GM19395 (cell line): ENCODE results near the gene TOP3B.

ENCODE experiments used
- ATAC-seq: cut with Tn5 transposase; IDR thresholded peaks from one replicate; pipeline ENCODE4 v1.9.1; 2021; ENCODE audit warnings: mild to moderate bottlenecking, moderate library complexity; ENCODE audit not compliant: unreplicated experiment

Gene TOP3B

DNA sequence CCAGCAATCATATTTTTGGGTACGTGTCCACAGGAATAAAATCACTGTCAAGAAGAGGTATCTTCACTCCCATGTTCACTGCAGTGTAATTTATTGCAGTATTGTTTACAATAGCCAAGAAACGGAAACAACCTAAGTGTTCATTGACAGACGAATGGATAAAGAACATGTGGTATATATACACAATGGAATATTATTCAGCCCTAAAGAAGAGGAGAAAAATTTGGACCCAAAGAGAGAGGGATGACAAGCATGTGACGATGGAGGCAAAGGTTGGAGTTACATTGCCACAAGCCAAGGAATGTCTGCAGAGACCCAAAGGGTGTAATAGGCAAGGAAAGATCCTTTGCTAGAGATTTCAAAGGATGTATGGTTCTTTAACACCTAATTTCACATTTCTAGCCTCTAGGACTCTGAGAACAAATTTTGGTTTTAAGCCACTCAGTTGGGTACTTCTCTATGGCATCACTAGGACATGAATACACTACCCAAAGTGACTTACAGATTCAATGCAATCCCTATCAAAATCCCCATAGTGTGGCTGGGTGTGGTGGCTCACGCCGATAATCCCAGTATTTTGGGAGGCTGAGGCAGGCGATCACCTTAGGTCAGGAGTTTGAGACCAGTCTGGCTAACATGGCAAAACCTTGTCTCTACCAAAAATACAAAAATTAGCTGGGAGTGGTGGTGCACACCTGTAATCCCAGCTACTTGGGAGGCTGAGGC, 31.1 kb upstream of the TOP3B start:
- ATAC-seq, result no peak

- ATAC-seq, result no peak
Measured at GRCh38 chr22:22011964-22012363, 29.4 kb upstream of the TOP3B start.

DNA sequence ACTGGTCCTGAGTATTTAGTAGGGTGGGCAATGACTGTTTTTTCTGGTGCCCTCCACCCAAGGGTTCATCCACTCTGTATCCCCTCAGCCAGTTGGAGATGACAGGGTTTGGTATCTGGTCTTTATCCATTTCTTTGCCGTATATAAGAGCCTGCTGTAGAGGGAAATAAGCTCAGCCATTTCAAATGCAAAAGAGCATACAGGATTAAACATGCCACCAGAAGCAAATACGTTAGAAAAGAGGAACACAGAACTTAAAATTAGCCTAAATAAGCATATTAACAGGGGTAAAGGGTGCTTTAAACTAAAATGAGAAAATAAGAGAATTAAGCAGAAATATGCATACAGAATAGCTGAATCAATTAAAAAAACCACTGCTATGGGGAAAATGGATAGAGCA, 27.8 kb upstream of the TOP3B start:
- ATAC-seq, result no peak

DNA sequence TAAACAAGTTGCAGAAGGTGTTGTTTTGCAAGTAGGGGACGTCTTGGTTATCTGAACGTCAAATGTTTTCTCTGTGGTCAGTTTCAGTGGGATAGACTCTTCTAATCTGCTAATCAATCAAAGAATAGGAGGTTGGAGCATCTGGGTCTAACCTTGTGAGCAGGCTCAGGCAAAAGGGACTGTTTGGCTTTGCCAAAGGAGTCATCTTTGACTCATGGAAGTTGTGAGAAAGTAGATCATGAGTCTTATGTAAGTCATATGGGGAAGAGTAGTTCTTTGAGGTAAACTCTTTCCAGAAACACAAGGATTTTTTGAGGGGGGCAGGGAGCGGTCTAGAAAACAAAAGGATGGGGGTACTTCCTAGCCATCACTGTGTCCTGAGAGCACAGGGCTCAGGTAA, 27.1 kb upstream of the TOP3B start:
- ATAC-seq, result no peak

DNA sequence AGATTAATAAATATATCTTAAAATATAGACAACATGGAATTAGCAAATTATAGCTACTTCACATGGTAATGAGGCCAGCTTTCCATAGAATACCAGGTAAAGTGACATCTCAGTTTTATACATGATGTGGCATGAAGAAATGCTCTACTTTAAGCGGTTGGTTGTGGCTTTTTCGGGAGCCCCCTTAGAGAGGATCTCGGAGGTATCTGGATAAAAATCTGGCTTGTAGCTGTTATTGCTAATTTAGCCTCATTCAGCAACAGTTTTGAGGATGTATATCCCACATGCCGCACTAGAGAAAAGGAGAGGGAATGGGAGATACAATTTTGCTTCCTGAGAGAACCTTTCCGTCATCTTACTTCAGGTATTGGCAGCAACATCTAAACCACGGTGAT, 24.0 kb upstream of the TOP3B start:
- ATAC-seq, result no peak

DNA sequence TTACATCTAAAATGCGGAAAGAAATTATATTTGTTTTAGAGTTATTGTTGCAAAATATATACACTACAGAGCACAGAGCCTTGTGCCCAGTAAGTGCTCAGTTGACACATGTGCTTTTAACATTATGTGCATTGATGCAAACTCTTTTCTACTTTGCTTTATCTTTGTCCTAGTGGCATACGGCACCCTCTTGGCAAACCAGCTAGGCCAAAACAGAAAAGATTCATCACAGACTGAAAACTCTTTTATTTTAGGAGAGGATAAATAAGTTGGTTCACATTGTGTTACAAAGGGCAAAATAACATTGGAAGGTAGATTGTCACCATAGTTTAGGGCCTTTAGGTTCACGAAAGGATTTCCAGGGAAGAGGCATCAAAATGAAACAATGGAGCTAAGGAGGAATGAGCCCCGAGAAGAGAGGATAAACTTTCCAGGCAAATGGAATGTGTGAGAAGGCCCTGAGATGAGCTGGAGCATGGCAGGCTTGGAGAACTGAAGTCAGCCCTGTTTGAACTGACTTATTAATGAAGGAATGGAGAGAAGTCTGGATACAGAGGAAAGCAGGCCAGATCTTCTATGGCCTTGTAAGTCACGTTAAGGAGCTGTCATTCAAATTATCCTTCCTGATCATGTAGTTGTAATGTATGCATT, 23.5 kb upstream of the TOP3B start:
- no peak for ATAC-seq

- ATAC-seq, result no peak
Measured at GRCh38 chr22:22003233-22003632, 20.6 kb upstream of the TOP3B start.

GRCh38 chr22:22002526-22003055, 20.0 kb upstream of the TOP3B start:
- ATAC-seq, result no peak

GRCh38 chr22:22001664-22002525, 19.3 kb upstream of the TOP3B start:
- ATAC-seq, result no peak

DNA sequence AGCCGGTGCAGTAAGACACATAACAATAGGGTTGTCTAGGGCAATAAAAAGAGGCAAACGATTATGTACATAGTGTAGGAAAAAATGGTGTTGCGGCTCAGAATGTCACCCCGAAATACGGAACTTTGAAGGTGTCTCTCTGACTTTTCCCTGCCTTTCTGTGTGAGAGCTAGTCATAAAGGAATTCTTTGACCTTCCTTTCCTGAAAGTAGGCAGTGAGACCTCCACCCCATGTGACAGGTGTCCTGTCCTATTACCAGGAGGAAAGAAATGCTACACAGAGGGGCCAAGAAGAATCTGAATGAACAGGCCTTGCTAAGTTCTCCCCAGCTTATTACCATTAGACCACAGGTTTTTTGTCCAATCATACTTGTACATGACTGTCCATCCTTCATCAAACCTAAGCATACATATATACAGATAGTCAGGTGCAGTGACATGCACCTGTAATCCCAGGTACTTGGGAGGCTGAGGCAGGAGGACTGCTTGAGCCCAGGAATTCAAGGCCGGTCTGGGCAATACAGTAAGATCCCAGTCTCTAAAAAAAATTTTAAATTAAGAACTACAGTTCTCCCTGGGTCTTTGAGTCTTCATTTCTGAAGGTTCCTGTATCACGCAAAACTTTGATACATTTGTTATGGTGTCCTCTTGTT, 16.1 kb upstream of the TOP3B start:
- ATAC-seq, result no peak

DNA sequence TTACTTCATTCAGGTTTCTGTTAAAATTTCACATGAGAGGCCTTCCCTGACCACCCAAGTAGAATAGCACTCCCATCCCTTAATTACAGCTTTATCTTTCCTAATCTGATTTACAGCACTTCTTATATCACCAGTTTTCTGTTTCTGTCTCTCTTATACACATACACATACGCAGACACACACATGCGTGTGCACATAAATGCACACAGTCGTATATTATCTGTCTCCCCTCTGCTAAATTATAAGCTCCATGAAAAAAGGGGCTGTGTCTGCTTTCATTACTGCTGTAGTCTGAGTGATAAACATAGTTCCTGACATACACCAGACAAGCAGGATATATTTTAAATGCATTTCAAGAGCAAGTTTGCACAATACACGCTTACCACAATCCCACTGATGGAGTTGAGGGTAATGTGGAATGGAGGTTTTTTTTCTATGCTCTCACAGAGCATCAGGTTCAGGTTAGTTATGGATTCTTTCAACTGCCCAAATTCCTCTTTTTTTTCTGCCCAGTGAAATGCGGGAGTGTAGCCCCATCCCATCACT, 13.7 kb upstream of the TOP3B start:
- no peak for ATAC-seq

DNA sequence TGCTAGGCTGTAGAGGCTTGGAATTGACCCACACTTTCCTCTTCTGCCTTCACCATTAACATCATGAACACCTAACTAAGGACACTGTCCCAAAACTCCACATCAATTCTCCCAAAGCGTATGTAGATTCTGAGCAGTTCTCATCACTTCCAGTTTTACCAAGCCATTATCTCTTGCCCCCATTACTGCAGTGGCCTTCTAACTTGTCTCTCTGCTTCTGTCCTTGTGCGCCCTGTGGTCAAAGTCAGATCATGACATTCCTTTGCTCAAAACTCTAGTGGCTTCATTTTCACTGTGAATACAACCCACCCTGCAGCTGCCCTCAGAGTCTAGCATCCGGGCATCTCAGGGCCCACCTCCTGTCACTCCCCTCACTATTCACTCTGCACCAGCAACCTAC, 13.1 kb upstream of the TOP3B start:
- ATAC-seq, result no peak

DNA sequence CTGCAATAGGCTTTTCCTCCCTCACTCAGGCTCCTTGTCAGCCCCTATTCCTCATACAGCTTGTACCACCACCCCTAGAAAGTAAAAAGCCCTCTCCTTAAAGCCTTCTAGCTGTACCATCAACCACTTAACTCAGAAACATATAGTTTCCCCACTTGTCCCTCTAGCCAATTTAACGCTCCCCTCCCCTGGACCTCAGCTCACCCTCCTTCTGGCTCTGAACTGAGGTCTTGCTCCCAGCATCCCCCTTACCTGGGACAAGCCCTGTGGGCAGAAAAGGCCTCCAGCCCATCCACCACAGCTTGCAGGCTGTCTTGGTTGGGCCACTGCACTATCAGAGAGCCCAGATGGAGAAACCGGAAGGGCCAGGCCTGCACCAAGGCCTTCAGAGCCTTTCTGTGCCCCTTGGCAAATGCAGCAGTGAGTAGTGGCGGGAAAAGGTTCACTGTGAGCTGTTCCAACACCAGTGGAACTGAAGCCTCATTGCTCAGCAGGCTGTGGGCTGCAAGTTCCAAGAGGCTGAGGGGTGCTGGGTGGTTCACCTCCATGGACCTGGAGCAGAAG, 12.4 kb upstream of the TOP3B start:
- no peak for ATAC-seq

GRCh38 chr22:21992593-21993237, 10.1 kb upstream of the TOP3B start:
- no peak for ATAC-seq

DNA sequence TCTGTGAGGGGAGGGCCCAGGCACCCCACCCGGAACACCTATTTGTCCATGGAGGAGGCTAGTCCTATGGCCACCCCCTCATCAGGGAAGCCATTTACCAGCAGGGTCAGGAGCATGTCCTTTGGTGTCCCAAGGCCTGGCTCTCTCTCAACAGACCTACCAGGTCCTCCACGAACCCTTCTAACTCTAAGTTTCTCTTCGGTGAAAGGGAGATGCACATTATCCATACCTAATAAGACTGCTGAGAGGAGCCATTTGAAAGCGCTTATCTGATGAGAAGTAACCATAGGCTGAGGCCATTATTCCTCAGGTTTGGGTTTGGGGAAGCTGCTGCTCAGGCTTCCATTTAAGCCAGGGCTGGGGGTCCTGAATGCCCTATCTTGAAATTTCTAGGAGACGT, 9.2 kb upstream of the TOP3B start:
- no peak for ATAC-seq

- no peak for ATAC-seq
Measured at GRCh38 chr22:21991304-21991596, 8.7 kb upstream of the TOP3B start.

- ATAC-seq, result no peak
Measured at GRCh38 chr22:21990445-21991303, 8.1 kb upstream of the TOP3B start.

- ATAC-seq, result no peak
Measured at GRCh38 chr22:21989049-21989448, 6.5 kb upstream of the TOP3B start.

DNA sequence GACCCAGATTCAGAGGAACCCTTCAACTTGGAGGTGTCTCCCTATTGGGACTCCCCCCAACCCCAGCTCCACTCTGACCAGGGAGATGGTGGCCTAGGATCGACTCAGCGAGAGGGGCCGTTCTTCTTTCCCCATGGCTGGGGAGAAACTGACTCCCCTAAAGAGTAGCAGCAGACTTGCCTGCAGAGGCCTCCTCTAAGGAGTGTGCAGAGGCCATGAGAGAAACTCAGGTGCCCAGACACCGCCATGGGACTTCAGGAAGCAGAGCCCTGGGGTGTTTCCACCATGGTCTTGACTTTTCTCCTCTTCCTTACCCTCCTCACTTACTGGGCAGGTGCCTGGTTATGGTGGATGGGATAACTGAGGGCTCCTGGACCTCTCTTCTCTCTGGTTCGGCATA, 2.6 kb upstream of the TOP3B start:
- ATAC-seq, result no peak
